GM06990 (cell line): ENCODE data around the gene MON2.
"Not testable (repeated sequence)": the region's sequence is repeated elsewhere in the genome, so short reads cannot be mapped to it uniquely, and the experiment has no call there.

ENCODE experiments used
- DNase-seq: peaks from one replicate; pipeline ENCODE4 v3.0.0-alpha.2; 2011; ENCODE audit not compliant: insufficient read length; ENCODE audit errors: extremely low read depth
- H3K27me3 ChIP-seq: replicated peaks from 2 replicates; pipeline ENCODE4 v1.6.0; 2011; ENCODE audit warnings: low read length; ENCODE audit not compliant: control insufficient read depth, insufficient read depth
- H3K36me3 ChIP-seq: 2 replicates; pipeline ENCODE4 v1.5.1; 2011; ENCODE audit warnings: low read length; ENCODE audit not compliant: control insufficient read depth, insufficient read depth
- H3K4me3 ChIP-seq: replicated peaks from 2 replicates; pipeline ENCODE4 v1.5.1; 2011; ENCODE audit warnings: low read depth, mild to moderate bottlenecking, control low read depth, low read length
- TF ChIP-seq, protein P1 (sequence below): IDR thresholded peaks from 2 replicates; pipeline ENCODE4 v1.5.1; 2011; ENCODE audit warnings: low read length, control low read depth, mild to moderate bottlenecking, inconsistent platforms; ENCODE audit not compliant: insufficient read depth, poor library complexity, severe bottlenecking

The MON2 gene

DNA sequence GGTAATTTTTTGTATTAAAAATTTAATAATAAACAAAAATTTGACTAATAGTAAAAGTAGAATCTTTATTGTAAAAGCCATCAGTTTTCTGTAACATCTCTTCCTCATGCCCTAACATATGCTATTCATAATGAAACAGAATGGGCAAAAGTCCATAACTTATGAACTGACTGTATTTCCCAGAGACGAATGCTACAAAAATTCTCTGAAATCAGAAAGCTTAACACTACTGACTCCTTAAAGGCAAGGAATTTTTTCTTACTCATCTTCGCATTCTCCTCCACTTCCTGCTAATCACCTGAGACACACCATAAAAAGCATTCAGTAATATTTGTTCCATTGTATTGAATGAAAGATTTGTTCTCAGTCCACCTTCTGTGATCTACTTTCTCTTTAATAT is 17.6 kb downstream of the MON2 start:
- no peak for DNase-seq
- TF ChIP-seq, protein P1, sequence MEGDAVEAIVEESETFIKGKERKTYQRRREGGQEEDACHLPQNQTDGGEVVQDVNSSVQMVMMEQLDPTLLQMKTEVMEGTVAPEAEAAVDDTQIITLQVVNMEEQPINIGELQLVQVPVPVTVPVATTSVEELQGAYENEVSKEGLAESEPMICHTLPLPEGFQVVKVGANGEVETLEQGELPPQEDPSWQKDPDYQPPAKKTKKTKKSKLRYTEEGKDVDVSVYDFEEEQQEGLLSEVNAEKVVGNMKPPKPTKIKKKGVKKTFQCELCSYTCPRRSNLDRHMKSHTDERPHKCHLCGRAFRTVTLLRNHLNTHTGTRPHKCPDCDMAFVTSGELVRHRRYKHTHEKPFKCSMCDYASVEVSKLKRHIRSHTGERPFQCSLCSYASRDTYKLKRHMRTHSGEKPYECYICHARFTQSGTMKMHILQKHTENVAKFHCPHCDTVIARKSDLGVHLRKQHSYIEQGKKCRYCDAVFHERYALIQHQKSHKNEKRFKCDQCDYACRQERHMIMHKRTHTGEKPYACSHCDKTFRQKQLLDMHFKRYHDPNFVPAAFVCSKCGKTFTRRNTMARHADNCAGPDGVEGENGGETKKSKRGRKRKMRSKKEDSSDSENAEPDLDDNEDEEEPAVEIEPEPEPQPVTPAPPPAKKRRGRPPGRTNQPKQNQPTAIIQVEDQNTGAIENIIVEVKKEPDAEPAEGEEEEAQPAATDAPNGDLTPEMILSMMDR = no peak
- no peaks in the 10 kb centered on the region; the same call in 1 of the 2 replicates for H3K36me3 ChIP-seq
- H3K4me3 ChIP-seq = peak overlapping the region; percentile 27; the same call in 1 of the 2 replicates
- no peaks in the 10 kb centered on the region for H3K27me3 ChIP-seq

DNA sequence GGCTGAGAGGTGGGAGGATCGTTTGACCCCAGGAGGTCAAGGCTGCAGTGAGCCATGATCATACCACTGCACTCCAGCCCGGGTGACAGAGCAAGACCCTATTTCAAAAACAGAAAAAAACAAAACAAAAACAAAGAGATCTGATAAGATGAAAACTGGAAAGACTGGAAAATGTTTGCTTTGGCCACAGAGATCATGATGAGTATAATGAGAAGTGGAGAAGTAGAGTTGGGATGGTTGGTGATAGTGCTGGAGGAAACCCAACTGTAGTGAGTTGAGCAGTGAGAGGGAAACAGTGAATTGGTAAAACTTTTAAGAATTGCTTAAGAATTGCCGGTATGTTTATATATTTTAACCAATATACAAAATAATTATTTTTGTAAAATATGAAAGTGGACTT is 39.2 kb downstream of the MON2 start:
- Histone ChIP-seq H3K27me3 (no peaks in the 10 kb centered on the region), H3K4me3 (no peak overlapping the region), H3K36me3 (peaks cover 2% of the 10 kb centered on the region)
- no peak for DNase-seq
- TF ChIP-seq, protein P1 = no peak

DNA sequence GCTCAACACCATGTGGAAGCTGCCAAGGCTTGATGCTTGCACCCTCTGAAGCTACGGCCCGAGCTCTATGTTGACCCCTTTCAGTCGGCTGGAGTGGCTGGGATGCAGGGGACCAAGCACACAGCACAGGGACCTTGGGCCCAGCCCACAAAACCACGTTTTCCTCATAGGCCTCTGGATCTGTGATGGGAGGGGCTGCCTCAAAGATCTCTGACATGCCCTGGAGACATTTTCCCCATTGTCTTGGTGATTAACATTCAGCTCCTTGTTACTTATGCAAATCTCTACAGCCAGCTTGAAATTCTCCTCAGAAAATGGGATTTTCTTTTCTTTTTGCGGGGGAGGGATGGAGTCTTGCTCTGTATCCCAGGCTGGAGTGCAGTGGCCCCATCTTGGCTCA is 46.3 kb downstream of the MON2 start:
- TF ChIP-seq, protein P1 = no peak
- Histone ChIP-seq H3K27me3 (no peaks in the 10 kb centered on the region), H3K4me3 (no peak overlapping the region), H3K36me3 (no peaks in the 10 kb centered on the region; the same call in 1 of the 2 replicates)
- DNase-seq = no peak

DNA sequence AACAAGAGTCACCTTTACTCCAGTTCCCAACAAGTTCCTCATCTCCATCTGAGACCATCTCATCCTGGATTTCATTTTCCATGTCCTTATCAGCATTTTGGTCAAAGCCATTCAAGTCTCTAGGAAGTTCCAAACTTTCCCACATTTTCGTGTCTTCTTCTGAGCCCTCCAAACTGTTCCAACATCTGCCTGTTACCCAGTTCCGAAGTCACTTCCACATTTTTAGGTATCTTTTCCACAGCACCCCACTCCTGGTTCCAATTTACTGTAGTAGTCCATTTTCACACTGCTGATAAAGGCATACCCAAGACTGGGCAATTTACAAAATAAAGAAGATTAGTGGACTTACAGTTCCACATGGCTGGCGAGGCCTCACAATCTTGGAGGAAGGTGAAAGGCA is 47.5 kb downstream of the MON2 start:
- H3K27me3 ChIP-seq, H3K4me3 ChIP-seq, DNase-seq, H3K36me3 ChIP-seq: not testable (repeated sequence)

DNA sequence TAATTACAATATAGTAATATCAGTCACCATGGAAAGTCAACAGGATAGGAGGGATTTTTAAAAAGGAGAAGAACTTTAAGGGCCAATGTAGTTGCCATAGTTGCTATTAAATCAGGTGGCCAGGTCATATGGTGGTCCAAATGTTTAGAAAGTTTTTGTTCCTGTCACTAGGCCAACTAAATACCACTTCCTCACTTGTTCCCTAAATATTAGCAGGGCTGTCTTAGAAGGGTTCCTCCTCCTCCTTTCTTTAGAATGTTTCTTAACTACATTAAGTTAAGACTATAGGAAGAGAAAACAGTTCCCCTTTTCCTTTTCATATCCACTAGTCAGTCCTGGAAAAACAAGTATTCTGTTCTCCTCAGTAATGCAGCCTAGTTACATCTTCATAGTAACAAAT is 50.3 kb downstream of the MON2 start:
- TF ChIP-seq, protein P1 = no peak
- peaks cover 2% of the 10 kb centered on the region; the same call in 1 of the 2 replicates for H3K36me3 ChIP-seq
- H3K4me3 ChIP-seq = no peak overlapping the region
- no peak for DNase-seq
- H3K27me3 ChIP-seq = no peaks in the 10 kb centered on the region

DNA sequence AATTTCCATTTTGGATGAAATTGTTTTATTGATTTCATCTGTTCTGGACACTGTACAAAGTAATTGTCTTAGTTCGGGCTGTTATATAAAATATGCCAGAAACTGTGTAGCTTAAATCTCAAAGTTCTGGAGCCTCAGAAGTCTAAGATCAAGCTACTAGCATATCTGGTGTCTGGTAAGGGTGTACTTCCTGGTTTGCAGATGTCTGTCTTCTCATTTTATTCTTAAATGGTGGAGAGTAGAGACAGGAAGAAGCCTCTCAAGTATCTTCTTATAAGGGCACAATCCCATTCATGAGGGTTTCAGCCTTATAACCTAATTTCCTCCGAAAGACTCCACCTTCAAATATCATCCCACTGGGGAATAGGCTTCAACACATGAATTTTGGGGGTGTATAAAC is 51.3 kb downstream of the MON2 start:
- H3K27me3 ChIP-seq = no peaks in the 10 kb centered on the region
- H3K4me3 ChIP-seq = no peak overlapping the region
- H3K36me3 ChIP-seq = peaks cover 2% of the 10 kb centered on the region; the same call in 1 of the 2 replicates
- no peak for DNase-seq
- TF ChIP-seq, protein P1 = no peak
